Endothelial cell of umbilical vein (primary cell): ENCODE data around the gene ADCY2.

Experiments used
- POLR2A ChIP-seq: IDR thresholded peaks from 2 replicates; pipeline ENCODE4 v1.6.1; 2012; ENCODE audit warnings: low read depth, mild to moderate bottlenecking, control low read depth, low read length
- POLR2AphosphoS5 ChIP-seq: IDR thresholded peaks from 2 replicates; pipeline ENCODE4 v1.6.1; 2012; ENCODE audit warnings: low read depth, mild to moderate bottlenecking, control low read depth, low read length, moderate library complexity; ENCODE audit not compliant: insufficient read depth
- TF ChIP-seq, protein P1 (sequence below), 2 donors: IDR thresholded peaks; 1 replicate in 1 of 2; 2 replicates in 1 of 2; pipeline ENCODE4 v1.5.1; 2011; ENCODE audit warnings: low read length in 2 of 2, mild to moderate bottlenecking in 2 of 2, moderate library complexity in 2 of 2, control low read depth in 1 of 2, inconsistent platforms in 1 of 2, low read depth in 1 of 2; ENCODE audit not compliant: insufficient read depth in 1 of 2; ENCODE audit errors: extremely low read depth in 1 of 2

GRCh38 chr5:7488734-7489133 lies 92.8 kb downstream of the ADCY2 start:
- TF ChIP-seq, protein P1, sequence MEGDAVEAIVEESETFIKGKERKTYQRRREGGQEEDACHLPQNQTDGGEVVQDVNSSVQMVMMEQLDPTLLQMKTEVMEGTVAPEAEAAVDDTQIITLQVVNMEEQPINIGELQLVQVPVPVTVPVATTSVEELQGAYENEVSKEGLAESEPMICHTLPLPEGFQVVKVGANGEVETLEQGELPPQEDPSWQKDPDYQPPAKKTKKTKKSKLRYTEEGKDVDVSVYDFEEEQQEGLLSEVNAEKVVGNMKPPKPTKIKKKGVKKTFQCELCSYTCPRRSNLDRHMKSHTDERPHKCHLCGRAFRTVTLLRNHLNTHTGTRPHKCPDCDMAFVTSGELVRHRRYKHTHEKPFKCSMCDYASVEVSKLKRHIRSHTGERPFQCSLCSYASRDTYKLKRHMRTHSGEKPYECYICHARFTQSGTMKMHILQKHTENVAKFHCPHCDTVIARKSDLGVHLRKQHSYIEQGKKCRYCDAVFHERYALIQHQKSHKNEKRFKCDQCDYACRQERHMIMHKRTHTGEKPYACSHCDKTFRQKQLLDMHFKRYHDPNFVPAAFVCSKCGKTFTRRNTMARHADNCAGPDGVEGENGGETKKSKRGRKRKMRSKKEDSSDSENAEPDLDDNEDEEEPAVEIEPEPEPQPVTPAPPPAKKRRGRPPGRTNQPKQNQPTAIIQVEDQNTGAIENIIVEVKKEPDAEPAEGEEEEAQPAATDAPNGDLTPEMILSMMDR (IDR thresholded peaks at IDR 0.05; ENCODE audit: extremely low read depth in 1 of 2, insufficient read depth in 1 of 2, low read depth in 1 of 2, low read length in 2 of 2), result no peak
- no peak for TF ChIP-seq POLR2AphosphoS5
- TF ChIP-seq POLR2A, result no peak
